ENCODE measurements around the gene MEX3D.

DNA sequence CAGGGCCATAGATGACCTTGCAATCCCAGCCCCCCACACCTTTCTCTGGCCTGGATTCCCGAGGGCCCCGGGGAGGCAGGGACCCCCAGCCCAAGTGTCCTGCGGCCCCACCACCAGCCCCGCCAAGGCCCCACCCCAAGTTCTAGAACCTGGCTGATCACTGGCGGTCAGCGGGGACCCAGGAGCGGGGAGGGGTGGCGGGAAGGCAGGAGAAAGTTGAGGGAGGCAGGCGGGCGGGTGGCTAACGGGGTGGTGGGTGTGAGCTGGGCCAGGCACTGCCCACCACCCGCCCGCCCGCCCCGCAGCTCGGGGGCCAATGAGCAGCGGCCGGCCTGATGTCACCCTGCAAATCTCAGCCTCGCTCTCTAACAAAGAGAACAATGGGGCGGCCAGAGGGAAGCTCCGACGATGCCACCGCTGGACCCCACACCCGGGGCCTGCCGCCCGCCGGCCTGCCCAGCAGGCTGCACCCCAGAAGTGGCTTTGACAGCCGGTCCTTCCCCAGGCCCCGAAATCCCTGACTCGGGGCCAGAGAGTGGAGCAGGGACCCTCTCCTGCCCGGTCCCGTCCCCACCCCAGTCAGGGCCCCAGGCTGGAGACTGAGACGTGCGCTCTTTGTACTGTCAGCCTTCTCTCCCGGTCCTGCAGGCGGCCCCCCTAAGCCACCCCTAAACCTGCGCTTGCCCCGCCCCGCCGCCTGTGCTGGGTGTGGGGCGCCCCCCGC is 1.6 kb downstream of the MEX3D start:
- TF ChIP-seq, protein P1, sequence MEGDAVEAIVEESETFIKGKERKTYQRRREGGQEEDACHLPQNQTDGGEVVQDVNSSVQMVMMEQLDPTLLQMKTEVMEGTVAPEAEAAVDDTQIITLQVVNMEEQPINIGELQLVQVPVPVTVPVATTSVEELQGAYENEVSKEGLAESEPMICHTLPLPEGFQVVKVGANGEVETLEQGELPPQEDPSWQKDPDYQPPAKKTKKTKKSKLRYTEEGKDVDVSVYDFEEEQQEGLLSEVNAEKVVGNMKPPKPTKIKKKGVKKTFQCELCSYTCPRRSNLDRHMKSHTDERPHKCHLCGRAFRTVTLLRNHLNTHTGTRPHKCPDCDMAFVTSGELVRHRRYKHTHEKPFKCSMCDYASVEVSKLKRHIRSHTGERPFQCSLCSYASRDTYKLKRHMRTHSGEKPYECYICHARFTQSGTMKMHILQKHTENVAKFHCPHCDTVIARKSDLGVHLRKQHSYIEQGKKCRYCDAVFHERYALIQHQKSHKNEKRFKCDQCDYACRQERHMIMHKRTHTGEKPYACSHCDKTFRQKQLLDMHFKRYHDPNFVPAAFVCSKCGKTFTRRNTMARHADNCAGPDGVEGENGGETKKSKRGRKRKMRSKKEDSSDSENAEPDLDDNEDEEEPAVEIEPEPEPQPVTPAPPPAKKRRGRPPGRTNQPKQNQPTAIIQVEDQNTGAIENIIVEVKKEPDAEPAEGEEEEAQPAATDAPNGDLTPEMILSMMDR (IDR thresholded peaks at IDR 0.05; ENCODE audit: insufficient read depth, low read depth, low read length) = no peak
- no peak for TF ChIP-seq EZH2 (IDR thresholded peaks at IDR 0.05; ENCODE audit: insufficient read depth, low read length)
